ENCODE data around the gene POMT1.
"Not testable (repeated sequence)": the region's sequence is repeated elsewhere in the genome, so short reads cannot be mapped to it uniquely, and the experiment has no call there.

POMT1 gene, protein sequence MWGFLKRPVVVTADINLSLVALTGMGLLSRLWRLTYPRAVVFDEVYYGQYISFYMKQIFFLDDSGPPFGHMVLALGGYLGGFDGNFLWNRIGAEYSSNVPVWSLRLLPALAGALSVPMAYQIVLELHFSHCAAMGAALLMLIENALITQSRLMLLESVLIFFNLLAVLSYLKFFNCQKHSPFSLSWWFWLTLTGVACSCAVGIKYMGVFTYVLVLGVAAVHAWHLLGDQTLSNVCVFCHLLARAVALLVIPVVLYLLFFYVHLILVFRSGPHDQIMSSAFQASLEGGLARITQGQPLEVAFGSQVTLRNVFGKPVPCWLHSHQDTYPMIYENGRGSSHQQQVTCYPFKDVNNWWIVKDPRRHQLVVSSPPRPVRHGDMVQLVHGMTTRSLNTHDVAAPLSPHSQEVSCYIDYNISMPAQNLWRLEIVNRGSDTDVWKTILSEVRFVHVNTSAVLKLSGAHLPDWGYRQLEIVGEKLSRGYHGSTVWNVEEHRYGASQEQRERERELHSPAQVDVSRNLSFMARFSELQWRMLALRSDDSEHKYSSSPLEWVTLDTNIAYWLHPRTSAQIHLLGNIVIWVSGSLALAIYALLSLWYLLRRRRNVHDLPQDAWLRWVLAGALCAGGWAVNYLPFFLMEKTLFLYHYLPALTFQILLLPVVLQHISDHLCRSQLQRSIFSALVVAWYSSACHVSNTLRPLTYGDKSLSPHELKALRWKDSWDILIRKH

GRCh38 chr9:131502781-131503625, at the start of gene POMT1:
Gene POMT1 (plus strand): TSS chr9:131502918. CDS start chr9:131504219, 1,301 bp downstream.
- TF ChIP-seq, protein P1, sequence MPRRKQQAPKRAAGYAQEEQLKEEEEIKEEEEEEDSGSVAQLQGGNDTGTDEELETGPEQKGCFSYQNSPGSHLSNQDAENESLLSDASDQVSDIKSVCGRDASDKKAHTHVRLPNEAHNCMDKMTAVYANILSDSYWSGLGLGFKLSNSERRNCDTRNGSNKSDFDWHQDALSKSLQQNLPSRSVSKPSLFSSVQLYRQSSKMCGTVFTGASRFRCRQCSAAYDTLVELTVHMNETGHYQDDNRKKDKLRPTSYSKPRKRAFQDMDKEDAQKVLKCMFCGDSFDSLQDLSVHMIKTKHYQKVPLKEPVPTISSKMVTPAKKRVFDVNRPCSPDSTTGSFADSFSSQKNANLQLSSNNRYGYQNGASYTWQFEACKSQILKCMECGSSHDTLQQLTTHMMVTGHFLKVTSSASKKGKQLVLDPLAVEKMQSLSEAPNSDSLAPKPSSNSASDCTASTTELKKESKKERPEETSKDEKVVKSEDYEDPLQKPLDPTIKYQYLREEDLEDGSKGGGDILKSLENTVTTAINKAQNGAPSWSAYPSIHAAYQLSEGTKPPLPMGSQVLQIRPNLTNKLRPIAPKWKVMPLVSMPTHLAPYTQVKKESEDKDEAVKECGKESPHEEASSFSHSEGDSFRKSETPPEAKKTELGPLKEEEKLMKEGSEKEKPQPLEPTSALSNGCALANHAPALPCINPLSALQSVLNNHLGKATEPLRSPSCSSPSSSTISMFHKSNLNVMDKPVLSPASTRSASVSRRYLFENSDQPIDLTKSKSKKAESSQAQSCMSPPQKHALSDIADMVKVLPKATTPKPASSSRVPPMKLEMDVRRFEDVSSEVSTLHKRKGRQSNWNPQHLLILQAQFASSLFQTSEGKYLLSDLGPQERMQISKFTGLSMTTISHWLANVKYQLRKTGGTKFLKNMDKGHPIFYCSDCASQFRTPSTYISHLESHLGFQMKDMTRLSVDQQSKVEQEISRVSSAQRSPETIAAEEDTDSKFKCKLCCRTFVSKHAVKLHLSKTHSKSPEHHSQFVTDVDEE (CRISPR knock-in tag; IDR thresholded peaks at IDR 0.05), result no peak
- 0 out of 2 replicates have a peak, but pooled peaks have one; percentile 44 for TF ChIP-seq GLIS3 (CRISPR knock-in tag; IDR thresholded peaks at IDR 0.05)
- TF ChIP-seq ZNF70 (CRISPR knock-in tag; IDR thresholded peaks at IDR 0.05), result no peak
- TF ChIP-seq PATZ1 (CRISPR knock-in tag; IDR thresholded peaks at IDR 0.05; ENCODE audit: borderline replicate concordance), result peak; percentile 19; the same call in 1 of the 2 replicates
- TF ChIP-seq ISL1 (CRISPR knock-in tag; IDR thresholded peaks at IDR 0.05), result no peak
- TF ChIP-seq, protein P2, sequence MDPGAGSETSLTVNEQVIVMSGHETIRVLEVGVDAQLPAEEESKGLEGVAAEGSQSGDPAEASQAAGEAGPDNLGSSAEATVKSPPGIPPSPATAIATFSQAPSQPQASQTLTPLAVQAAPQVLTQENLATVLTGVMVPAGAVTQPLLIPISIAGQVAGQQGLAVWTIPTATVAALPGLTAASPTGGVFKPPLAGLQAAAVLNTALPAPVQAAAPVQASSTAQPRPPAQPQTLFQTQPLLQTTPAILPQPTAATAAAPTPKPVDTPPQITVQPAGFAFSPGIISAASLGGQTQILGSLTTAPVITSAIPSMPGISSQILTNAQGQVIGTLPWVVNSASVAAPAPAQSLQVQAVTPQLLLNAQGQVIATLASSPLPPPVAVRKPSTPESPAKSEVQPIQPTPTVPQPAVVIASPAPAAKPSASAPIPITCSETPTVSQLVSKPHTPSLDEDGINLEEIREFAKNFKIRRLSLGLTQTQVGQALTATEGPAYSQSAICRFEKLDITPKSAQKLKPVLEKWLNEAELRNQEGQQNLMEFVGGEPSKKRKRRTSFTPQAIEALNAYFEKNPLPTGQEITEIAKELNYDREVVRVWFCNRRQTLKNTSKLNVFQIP (CRISPR knock-in tag; IDR thresholded peaks at IDR 0.05; ENCODE audit: borderline replicate concordance, low read depth), result no peak
- peak; percentile 83 for ATAC-seq

DNA sequence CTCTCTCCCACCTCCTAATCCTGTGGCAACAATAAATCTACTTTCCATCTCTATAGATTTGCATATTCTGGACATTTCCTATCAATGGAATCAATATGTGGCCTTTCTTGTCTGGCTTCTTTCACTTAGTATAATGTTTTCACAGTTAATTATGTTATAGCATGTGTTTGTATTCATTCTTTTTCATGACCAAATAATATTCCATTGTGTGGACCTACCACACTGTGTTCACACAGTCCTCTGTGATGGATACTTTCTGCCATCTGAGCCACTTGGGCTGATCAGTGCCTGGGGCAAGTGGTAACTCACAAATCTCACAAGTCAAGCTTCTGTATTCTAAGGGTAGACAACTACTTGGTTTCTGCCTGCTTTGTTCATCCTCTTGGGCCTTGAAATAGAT, 48.7 kb upstream of the POMT1 start:
- ATAC-seq, result no peak
- TF ChIP-seq CREB5 (CRISPR knock-in tag; IDR thresholded peaks at IDR 0.05; ENCODE audit: low read depth), result no peak
- peak; percentile 75 for TF ChIP-seq ZNF8 (CRISPR knock-in tag; IDR thresholded peaks at IDR 0.05)

DNA sequence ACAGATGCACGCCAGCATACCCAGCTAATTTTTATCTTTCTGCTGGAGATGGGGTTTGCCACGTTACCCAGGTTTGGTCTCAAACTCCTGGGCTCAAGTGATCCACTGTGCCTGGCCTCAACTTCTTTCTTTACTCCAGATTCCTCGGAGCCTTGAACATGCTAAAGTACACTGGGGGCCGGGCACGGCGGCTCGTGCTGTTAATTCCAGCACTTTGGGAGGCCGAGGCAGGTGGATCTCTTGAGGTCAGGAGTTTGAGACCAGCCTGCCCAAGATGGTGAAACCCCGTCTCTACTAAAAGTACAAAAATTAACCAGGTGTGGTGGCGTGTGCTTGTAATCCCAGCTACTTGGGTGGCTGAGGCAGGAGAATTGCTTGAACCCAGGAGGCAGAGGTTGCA, 47.1 kb upstream of the POMT1 start:
- not testable (repeated sequence) for ATAC-seq

GRCh38 chr9:131457746-131458145, 45.0 kb upstream of the POMT1 start:
- ATAC-seq, result no peak
- TF ChIP-seq BACH2 (CRISPR knock-in tag; IDR thresholded peaks at IDR 0.05; ENCODE audit: borderline replicate concordance) (no peak), ZNF70 (CRISPR knock-in tag; IDR thresholded peaks at IDR 0.05) (no peak), OSR1 (CRISPR knock-in tag; IDR thresholded peaks at IDR 0.05) (no peak), ZFP30 (CRISPR knock-in tag; IDR thresholded peaks at IDR 0.05) (no peak), TCF4 (CRISPR knock-in tag; IDR thresholded peaks at IDR 0.05; ENCODE audit: borderline replicate concordance) (no peak), CREB5 (CRISPR knock-in tag; IDR thresholded peaks at IDR 0.05; ENCODE audit: low read depth) (no peak), SNAI2 (CRISPR knock-in tag; IDR thresholded peaks at IDR 0.05) (no peak), ARNTL (CRISPR knock-in tag; IDR thresholded peaks at IDR 0.05; ENCODE audit: borderline replicate concordance, low read depth) (no peak), ISL1 (CRISPR knock-in tag; IDR thresholded peaks at IDR 0.05) (no peak), ZFP3 (CRISPR knock-in tag; IDR thresholded peaks at IDR 0.05) (no peak)
- TF ChIP-seq, protein P2 (CRISPR knock-in tag; IDR thresholded peaks at IDR 0.05; ENCODE audit: borderline replicate concordance, low read depth), result no peak
- TF ChIP-seq, protein P1 (CRISPR knock-in tag; IDR thresholded peaks at IDR 0.05), result no peak
